Activated CD8-positive, alpha-beta memory T cell treated with anti-CD3 and anti-CD28 coated beads, Interleukin-2, amount 50 U/mL, for 1 hour (primary cell): Measurements from ENCODE around the gene HOXA13.

ENCODE experiments used
- DNase-seq: peaks from one replicate; pipeline ENCODE4 v3.0.0-alpha.2; 2020; ENCODE audit errors: extremely low read depth

The HOXA13 gene

DNA sequence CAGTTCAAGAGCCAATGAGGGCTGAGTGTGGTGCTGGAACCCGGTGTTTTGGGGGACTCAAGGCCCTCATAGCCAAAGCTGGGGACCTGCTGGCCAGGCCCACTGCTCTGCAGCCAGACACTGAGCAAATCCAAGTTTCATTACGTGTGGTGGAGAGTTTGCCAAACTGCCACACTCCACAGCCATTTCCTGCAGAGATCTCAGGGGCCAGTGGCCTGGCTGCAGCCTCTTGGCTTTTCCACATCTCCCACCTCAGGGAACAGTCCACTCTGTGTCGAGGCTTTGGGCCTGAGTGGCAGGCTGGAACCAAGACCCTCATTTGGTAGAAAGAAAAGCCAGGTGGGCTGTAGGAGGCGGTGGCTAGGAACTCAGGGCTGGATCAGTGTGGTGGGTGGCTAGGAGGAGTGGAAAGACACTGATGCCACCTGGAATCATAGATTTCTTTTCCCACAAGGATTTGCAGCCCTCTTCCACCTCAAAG is 18.1 kb downstream of the HOXA13 start:
- DNase-seq: no peak

DNA sequence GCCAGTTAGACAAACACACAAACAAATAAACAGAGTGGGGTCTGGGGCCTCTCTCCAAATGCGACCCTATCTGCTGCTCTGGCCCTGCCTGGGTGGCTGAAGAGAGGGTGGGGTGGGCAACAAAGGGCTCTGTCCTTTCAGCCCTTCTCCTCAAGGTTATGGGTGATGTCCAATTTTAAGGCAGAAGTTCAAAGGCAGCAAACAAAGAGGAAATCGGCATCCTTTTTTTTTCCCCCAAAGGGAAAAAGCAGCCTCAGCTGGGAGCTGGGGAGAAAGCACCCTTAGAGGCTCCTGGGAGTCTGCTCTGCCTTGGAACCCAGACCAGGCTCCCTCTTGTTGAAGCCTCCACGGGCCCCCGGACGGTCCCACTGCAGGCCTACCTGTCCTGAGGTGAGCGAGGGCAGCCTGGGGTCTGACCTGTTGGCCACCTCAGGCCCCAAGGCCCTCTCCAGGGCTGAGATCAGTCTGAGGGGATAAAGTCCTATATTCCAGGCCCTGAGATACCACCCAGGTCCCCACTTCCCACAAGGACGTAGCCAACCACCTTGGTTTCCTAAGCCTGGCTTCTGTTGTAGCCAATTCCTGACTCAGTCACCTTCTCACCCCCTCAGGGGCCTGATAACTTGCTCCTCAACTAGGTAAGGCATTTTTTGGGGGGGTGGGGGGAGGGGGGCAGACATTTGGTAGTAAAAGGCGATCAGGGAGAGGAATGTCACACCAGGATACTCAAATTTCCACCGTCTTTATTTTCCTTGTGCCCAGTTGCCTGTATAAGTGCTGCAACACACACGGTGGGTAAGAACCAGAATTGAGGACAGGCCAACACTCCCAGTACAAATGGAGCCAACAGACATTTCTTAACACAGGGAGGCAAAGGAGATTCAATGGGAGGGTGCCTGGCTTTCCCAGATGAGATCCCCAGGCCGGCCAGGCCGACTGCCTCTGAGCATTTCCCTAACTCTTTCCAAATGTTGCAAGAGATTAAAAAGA is 19.2 kb downstream of the HOXA13 start:
- DNase-seq: no peak

DNA sequence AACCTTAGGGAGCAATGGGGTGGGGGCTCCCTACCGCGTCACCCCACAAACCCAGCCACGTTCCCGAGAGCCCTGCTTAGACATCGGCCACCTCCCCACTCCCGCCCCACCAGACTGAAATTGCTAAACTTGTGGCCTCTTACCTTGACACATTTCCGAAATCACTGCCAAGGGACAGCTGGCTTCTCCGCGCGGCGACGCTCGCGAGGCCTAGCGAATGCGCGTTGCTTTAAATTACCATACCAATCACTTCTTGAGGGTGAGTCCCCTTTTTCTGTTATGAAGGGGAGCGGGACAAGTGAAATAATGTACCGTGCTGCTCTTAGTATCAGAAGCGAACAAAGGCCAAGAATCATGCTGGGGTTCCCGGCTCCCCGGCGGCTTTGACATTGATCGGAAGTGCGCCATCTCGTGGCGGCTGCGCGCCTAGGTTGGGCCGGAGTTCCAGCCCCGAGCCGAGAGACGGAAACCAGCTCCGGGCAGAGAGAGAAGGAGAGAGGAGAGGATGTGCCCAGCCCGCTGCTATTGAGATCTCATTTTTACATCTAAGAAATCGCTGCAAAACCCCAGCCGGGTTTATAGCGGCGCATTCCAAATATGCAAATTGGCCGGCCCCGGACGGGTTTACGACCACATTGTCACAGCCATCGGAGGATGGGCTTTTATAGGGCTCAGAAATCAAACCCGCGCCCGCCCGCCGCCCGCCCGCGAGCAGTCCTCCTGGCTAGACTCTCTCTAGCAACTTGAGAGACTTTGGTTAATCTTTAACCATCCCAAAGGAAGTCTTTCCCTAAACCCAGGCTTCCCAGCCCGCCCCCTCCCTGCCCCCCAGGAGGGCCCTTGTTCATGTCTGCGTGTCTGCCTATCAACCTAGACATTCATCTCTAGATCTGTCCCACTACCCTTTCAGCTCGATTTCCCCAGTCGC is 20.1 kb downstream of the HOXA13 start:
- DNase-seq: no peak

DNA sequence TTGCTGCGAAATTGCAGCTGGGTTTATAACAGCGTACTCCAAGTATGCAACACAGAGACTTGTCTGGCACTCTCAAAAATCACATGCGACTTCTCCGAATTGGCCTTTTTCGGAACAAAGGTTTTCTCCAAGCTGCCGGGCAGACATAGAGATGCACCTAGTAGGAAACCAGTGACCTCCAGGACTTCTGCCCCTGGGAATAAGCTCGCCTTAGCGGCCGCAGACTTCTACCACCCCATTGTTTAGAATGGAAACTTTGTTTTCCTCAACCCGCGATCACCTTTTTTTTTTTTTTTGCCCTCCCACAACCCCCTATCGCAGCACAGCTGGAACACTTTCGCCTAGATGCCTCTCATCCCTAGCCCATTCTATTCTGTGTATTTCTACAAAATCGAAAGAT is 20.9 kb downstream of the HOXA13 start:
- no peak for DNase-seq

DNA sequence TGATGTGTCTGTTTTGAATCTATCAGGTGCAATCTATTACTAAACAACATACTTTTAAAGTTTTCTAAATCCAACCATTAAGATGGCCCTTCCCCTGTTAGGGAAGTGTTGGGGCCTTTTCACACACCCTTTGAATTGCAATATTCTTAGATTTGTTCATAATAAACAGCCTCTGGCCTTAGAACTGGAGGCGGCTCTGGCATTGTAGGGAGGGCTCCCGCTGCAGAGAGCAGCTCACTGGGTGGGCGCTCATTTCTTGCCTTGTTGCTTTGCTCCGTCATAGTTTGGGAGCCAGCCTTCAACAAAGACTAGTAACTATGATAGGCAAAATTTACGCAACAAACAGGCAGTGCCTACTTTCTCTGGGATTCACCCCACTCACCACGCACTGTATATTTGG is 21.5 kb downstream of the HOXA13 start:
- no peak for DNase-seq

DNA sequence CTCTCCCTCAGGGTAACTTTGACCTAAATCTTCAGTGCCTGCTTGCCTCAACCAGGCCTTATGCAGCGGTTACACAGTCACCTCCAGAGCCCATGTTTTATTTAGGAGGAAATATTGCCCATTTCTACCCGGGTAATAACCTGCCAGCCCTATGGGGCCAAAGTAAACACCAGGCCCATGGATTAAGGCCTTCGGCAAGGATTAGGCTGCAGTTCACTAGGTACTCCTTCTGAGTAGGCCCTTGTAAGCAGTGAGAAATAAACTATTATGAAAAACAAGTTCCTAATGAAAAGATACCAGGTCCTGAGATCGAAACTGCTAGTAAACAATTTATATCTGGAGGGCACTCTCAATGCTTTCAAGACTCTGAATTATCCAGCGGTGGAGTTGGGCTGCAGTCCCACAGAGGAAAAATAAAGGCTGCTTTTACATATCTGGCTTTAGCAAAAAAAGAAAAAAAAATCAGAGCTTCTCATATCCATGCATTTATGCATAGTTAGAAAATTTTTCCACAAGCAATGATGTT is 22.0 kb downstream of the HOXA13 start:
- no peak for DNase-seq

DNA sequence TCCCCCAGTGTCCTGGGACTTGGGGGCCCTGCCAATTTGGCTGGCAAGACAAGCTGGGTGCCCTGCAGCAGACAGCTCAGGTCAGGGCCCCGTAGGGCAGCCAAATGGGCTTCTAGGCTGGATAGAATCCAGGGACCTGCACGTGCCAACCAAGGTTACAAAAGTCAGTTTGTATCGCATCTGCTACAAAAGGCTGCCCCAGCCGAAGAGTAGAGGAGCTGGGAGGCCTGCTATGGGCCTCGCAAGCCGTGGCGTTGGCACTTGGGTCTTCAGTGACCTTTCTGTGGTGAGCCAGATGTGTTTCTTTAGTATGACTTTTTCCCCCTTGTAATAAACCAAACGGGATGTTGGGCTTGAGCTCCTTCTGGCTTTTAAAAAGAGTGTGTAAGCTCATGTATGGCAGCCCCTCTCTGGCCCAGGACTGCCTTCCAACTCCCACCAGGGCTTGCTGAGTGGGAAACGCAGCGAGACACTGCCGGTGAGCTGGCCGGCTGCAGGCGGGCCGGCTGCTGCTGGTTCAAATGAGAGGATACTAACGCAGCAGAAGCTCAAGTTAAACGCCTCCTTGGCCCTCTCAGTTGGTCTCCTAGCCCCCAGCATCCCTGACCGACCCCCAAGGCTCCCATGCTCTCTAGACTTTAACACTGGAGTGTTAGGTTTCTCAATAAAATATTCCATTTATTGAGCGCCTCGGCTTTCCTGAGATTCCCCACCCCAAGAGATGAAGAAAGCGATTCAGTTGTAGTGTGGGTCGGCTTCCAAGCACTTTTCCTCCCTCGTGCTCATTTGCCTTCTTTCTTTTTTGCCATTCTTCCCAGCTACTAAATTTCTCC is 22.7 kb downstream of the HOXA13 start:
- DNase-seq: no peak

DNA sequence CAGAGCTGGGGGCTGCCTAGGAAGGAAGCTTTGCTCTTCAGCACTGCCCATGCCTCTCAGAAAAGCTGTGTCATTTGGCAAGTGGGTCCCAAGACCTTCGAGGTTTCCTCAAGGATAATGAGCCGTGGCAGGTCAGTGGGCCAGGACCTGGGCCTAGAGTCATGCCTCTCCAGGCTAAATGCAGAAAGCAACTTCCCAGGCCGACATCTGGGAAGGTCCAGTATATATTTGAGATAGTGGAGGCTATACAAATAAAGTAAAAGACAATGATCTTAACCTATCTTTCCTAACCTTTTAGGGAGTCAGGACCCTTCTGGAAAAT is 23.4 kb downstream of the HOXA13 start:
- no peak for DNase-seq

DNA sequence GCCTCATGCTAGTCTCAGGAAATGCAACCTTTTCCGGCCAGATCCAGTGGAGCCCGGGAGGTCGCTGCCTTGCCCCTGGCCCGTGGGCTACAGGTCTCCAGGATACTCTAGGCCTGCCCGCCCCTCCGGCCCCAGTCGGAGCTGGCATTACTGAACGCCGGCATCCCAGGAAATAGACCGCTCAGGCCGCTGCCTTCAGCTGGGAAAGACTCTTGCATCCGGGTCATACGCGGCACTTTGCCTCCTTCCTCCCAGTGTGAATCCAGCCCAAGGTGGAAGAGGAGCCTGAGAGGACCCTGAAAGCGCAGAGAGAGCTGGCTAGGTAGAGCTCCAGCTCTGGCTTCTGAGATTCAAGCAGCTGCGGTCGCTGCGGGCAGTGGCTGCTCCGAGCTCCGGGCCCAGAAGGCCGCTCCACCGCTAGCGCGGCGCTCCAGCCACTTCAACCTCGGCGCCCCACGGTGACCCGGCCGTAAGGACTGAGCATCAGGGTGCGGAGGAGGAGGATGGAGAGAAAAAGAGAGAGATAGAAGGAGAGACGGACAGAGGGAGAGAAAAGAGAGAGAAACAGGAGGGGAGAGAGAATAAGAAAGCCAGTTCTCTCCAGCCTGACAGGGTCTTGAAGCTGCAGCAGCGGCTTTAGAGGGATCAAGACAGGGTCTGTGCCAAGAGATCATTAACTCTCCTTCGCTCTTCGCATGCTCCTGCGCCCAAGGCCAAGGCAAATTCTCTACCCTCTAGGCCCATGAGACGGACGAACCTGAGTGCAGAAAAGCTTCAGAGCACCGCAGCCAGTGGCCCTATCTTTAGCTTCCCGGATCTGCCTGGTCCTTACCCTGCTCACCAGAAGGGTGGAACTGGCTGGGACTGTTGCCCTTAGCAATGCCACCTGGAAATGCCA is 24.0 kb downstream of the HOXA13 start:
- no peak for DNase-seq

DNA sequence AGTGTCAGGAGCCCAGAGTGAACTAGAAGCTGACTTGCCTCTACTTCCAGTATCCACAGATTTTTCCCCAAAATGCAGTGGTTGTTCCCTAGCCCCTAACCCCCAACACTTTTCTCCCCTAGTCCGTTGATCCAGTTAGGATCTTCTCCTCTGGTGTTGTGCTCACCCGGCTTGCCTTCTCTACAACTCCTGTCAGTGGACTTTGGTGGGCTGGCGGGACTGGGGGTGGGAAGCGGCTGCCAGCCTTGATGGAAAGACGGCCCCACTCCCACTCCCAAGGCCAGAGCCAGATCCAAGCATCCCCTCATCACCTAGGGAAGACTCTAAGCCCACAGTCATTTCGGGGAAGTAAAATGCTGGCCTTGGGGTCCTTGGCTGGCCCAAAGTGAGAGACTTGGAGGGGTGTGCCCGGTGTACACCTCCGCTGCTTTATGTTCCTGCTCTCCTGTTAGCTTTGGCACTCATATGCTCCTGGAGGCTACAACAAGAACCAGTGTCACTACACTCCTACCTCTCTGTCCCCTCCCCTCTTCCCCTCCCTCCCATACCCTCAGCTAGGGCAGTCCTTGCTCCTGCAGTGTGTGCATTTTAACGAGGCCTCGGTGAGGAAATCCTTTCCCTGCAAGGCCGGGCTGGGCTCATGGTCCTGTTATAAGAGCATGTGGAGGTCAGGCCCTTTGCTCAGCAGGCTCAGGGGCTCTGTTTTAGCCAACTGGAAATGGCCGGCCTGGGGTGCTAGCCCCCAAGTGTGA is 24.8 kb downstream of the HOXA13 start:
- DNase-seq: no peak

DNA sequence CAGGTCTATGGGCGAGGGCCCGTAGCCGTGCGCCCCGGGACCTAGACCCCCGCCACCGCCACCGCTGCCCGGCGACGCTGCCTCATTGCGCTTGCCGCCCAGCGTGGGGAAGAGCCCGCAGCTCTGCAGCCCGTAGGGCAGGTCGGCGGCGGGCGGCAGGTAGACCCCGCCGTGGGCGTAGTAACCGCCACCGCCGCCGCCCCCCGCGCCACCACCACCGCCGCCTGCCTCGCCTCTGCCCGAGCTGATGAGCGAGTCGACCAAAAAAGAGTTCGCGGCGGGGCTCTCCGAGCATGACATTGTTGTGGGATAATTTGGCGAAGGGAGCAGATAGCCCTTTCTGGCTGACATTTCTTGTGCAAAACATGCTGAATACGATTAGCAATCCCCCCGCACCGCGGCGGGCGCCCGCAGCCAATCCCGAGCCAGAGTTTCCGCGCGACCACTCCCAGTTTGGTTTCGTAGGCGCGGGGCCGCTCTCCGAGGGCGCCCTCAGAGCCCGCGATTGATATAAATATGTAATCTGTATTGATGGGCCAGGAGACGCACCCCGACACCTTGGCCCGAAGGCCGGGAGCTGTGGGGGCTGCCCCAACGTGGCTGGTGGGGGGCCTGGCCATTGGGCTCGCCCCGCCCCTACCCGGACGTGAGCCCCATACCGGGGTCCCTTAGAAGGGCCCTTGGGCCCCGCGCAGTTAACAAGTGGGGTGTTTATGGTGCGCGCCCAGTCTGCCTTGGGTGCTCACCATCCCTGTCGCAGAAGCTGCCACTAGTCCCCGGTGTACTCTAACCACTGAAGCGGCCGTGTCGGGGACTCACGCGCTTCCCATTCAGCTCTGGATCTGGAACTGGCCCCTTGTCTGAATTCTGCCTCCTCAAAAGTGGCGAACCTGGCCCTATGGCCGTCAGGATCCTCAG is 25.7 kb downstream of the HOXA13 start, which contains the start of gene HOXA10:
TSS of gene HOXA10 (minus strand) at position 365 of the 918 bp plus-strand sequence. CDS start at position 351, 14 bp downstream.
- DNase-seq: no peak

DNA sequence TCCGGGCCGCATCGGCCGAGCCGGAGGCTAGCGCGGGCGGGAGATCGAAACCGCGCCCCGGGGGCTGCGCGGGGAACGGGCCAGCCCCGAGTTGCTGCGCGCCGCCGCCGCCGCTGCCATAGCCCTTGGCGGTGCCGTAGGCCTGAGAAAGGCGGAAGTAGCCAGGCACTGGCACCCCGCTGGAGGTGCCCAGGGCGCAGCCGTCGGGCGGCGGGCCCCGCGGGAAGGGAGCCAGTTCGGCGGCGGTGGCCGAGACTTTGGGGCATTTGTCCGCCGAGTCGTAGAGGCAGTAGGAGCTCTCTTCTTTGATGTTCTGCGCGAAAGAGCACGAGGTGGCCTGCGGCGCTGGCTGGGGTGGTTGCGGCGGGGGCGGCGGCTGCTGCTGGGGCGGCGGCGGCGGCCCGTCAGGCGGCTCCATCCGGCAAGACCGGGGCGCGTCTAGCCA is 26.4 kb downstream of the HOXA13 start:
- DNase-seq: no peak

DNA sequence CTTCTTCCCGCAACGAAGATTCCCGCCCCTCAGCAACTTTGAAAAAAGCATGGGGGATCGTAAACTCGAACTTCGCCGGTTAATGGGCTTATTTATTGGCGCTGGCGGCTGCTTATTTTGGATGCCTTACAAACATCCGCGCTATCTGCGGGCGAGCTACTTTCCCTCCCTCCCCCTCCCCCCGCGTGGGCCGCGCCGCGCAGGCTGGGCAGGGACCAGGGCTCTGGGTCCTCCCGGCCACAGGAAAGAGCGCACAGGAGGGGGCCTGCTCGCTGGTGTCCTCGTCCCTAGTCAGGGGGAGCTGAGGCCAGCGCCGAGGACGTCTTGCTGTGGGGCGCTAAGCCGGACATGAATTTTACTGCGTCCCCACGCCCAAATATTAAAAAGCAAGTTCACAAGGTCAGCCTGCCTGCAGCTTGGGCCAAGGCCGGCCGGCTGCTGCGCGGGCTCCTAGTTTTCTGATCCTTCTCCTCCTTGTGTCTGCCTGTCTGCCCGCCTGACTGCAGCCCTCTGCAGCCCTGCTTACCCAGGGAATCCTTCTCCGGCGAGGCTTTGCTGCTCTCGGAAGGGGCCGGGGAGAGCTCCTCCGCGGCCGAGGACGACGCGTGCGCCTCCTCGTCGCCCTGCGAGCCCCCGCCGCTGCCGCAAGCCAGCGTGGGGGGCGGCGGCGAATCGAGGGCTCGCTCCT is 26.9 kb downstream of the HOXA13 start:
- DNase-seq: no peak

DNA sequence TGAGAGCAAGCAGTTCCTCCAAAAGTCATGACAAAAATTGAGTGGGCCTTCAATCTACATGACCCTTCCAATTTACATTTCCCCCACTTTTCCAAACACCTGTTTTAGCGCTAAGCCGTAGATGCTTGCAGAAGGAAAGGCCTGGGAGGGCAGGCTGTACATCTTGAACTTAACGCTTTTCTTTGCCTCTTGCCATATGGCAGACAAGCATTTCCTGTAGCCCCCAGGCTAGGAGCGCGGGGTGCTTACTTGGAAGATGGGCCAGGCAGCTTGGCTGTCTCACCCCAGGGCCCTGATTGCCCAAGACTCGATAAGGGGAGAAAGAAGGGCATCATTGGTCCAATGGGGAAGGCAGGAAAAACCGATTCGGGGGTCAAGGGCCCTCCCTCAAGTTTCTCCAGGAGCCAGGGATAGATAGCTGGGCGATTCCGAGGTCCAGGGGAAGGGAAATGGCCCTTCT is 27.5 kb downstream of the HOXA13 start:
- DNase-seq: no peak

DNA sequence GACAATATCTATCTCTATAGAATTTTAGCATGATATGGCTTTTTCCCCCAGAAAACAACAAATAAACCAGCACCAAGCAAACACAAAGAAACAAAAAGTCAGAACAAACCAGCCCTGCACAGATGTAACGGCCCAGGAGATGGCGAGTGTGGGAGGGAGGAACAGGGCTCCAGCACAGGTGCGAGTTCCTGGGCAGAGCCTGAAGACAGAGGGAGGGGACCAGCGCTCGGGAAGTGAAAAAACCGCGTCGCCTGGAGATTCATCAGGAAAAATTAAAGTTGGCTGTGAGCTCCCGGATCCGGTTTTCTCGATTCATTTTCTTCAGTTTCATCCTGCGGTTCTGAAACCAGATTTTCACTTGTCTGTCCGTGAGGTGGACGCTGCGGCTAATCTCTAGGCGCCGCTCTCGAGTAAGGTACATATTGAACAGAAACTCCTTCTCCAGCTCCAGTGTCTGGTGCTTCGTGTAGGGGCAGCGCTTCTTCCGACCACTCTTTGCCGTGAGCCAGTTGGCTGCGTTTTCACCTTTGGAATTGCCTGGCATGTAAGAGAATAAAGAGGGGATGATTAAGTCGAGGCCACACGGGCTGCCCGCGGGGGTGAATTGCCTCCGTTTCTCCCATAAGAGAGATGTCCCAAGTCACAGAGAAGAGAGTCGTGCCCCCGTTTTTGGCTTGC is 28.1 kb downstream of the HOXA13 start:
- no peak for DNase-seq

DNA sequence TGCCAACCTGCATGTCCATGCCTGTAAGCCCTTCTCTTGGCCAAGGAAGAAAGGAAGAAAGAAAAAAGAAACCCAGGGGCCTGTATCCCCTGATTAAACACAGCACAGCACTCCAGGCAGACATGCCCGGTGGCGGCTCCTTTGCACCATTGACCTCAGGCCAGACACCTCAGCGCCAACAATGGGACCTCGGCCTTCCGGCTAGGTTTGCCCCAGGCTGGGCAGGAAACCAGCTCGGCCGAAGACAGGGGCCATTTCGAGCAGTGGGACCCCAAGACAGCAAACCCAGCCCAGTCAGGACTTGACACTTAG is 28.6 kb downstream of the HOXA13 start:
- no peak for DNase-seq
